ENCODE data around the gene MIA.

GRCh38 chr19:40777645-40777936 is 2.3 kb downstream of the MIA start:
- TF ChIP-seq POLR2AphosphoS5 (IDR thresholded peaks at IDR 0.05) (no peak), POLR2A (IDR thresholded peaks at IDR 0.05) (no peak)

All from breast epithelium (tissue), 3 donors.